Fibroblast of pulmonary artery (primary cell): ENCODE data around the gene CUL2.
A peak's percentile ranks its signal among the peaks of the same experiment; 100 is the strongest.

Experiments
- DNase-seq: peaks from one replicate; pipeline ENCODE4 v3.0.0-alpha.2; 2010; ENCODE audit warnings: low read depth
- H3K4me3 ChIP-seq: replicated peaks from 2 replicates; pipeline ENCODE4 v1.5.1; 2011; ENCODE audit warnings: low read depth, mild to moderate bottlenecking, control low read depth, low read length, moderate library complexity
- CTCF ChIP-seq: IDR thresholded peaks from 2 replicates; pipeline ENCODE4 v1.5.1; 2011; ENCODE audit warnings: mild to moderate bottlenecking, control low read depth, low read length, inconsistent platforms; ENCODE audit errors: missing control alignments

Gene CUL2

DNA sequence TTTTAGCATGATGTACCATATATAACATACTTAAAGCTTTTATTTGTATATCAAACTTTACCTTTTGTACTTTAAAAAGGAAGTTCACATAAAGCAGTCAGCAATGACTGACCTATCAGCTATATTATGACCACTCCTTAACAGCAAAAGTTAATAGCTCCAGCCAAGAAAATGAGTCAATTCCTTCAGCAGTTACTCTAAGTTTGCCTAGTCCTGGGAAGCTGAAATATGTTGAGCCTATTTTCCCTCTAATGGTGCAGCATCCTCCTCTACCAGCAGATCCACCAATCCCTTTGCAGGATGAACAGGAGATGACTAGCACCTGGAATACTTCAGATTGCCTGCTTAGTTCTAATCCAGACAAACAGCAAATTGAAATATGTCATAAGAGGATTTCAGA, 64.2 kb downstream of the CUL2 start:
- DNase-seq, result peak; percentile 66
- no peak overlapping the region for H3K4me3 ChIP-seq
- TF ChIP-seq CTCF, result no peak

DNA sequence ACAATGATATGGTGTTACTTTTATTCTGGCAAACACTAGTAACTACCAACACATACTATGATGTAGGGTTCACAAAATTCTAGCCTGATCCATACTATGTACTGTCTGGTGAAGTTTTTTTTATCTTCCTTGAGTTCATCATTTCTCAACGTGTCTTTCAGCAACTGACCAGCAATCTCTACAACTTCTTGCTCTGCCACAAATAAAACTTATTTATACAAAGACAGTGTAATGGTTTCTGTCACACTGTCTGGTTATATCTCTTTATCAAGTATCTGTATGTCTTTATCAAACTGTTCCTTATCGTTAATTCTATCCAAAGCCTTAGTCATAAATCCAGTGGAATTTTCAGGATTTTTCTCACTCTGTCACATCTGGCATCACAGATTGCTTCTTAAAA, 69.7 kb downstream of the CUL2 start:
- no peak for TF ChIP-seq CTCF
- H3K4me3 ChIP-seq, result no peak overlapping the region
- no peak for DNase-seq

DNA sequence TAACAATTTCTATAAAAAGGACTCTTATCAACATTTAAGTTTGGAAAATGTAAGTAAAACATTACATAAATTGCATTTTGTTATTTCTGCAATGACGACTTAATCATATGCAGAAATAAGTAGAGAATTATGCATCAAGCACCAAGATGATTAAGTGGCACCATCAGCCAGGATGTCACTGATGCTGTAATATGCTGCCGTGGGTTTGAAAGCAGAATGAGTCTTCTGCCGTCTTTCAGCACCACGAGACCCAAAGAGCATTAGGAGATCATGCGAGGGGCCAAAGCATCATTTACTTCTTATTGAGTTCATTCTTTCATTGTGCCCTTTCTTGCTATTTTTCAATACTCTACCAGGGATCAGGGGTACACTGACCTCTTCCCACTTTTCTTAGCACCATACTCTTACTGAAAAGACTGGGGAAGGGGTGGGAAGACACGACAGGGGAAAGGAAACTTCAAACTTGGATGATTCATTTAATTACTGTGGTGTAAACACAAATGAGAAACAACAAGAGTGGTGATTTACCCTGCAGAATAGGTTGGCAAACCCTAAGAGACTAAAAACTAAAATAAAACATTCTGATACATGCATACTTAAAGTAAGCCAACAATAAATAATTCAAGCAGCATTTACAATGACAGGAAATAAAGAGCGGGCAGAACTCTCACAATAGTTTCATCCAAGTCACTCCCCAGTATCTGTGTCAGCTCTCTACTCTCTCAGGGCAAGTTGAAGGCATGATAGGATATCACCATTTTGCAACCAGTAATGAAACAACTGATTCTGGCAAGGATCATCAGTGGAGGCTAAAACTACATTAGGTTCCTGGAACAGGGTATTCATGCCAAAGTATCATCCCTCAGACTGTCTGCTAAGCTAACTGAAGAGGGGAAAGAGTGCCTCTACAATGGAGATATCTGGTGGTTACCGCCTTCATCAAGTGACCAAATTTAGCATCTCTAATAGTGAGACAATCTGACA, 70.8 kb downstream of the CUL2 start:
- no peak for DNase-seq
- TF ChIP-seq CTCF, result no peak
- H3K4me3 ChIP-seq, result no peak overlapping the region

DNA sequence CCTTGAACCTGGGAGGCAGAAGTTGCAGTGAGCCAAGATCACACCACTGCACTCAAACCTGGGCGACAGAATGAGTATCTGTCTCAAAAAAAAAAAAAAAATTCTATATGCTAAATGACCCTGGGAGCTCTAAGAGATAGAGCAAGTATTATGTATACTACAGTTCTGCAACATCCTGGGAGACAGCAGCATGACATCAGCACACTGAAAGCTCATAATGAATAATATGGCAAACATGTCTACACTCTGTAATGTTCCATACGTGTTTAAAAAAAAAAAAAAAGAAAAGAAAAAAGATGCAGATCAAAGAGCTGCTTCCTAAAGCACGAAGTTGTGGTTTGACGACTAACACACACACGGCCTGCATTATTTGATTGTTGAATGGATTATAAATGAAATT, 72.5 kb downstream of the CUL2 start:
- no peak overlapping the region for H3K4me3 ChIP-seq
- no peak for TF ChIP-seq CTCF
- no peak for DNase-seq

DNA sequence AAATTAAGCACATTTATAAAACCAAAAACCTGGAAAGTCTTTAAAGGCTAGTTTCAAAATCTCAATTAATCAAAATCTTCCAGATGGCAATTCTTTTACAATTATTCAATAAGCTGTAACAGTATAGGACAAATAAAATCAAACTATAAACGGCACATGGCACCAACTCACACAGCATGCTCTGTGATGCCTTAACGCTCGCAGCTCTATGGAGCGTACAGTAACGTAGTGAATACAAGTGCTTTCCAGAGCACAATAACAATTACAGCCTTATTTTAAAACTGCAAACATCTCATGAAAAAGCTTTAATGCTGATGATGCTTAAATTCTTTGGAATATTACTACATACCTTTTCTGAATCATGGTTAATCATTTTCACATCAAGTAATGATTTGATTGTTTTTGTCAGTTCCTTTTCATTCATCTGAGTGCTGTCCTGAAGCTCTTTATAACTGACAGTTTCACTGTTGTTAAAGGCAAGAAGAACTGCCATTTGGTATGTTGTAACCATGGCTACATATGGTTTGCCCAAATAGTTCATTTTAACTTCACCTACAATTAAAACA, 74.2 kb downstream of the CUL2 start:
- no peak for TF ChIP-seq CTCF
- DNase-seq, result no peak
- H3K4me3 ChIP-seq, result no peak overlapping the region

DNA sequence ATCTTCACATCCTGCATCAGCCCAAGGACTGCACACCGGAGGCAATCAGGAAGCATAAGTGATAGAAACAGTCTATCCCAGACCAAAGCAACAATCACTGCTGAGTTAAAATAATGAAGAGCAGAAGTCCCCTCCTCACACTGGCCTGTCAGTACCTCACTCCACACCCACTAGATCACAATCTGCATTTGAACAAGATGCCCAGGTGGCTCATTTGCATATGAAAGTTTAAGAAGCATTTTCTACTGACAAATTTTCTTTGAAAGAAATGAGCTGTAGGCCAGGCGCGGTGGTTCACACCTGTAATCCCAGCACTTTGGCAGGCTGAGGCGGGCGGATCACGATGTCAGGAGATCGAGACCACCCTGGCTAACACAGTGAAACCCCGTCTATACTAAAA, 77.4 kb downstream of the CUL2 start:
- no peak overlapping the region for H3K4me3 ChIP-seq
- DNase-seq, result no peak
- TF ChIP-seq CTCF, result no peak

GRCh38 chr10:35011771-35012191, 78.4 kb downstream of the CUL2 start:
- peak; percentile 33 for DNase-seq
- TF ChIP-seq CTCF, result no peak
- H3K4me3 ChIP-seq, result no peak overlapping the region
